ENCODE results near the gene RBM18. TPM values are rescaled to one million over a fixed set of nuclear protein-coding genes. Genes with fewer than 3 reads are reported as not detected.

RBM18 gene
- 24.0 and 24.5 TPM in 2 replicates for total RNA-seq

- intact Hi-C loops (cut with micrococcal nuclease): loop anchor here (1.0 to 10.0 kb wide), 6 partner anchors 52 to 640 kb away; partner anchors contain the start of genes MORN5, NDUFA8, PDCL and RC3H2
These were observed at the start of gene RBM18, which contains the start of gene MRRF for GRCh38 chr9:122264360-122265148. RBM18 (minus strand) TSS chr9:122264840; CDS start chr9:122261492, 3,348 bp downstream. MRRF (plus strand) TSS chr9:122264882; CDS start chr9:122270892, 6,010 bp downstream.

GRCh38 chr9:122314165-122314564, 49.5 kb upstream of the RBM18 start:
- intact Hi-C loops (cut with micrococcal nuclease): no loop called here

- intact Hi-C loops (cut with micrococcal nuclease): no loop called here
These were observed 45.2 kb upstream of the RBM18 start for GRCh38 chr9:122309861-122310260.

- intact Hi-C loops (cut with micrococcal nuclease): no loop called here
These were observed 43.3 kb upstream of the RBM18 start for GRCh38 chr9:122307925-122308324.

GRCh38 chr9:122307061-122307460, 42.4 kb upstream of the RBM18 start:
- intact Hi-C loops (cut with micrococcal nuclease): no loop called here

- intact Hi-C loops (cut with micrococcal nuclease): no loop called here
These were observed 37.8 kb upstream of the RBM18 start for GRCh38 chr9:122302237-122303093.

GRCh38 chr9:122297512-122297911, 32.9 kb upstream of the RBM18 start:
- intact Hi-C loops (cut with micrococcal nuclease): no loop called here

- intact Hi-C loops (cut with micrococcal nuclease): no loop called here
These were observed 29.9 kb upstream of the RBM18 start for GRCh38 chr9:122294531-122294930.

- intact Hi-C loops (cut with micrococcal nuclease): no loop called here
These were observed 26.8 kb upstream of the RBM18 start for GRCh38 chr9:122291458-122291857.

GRCh38 chr9:122287214-122287720, 22.6 kb upstream of the RBM18 start:
- intact Hi-C loops (cut with micrococcal nuclease): no loop called here

- intact Hi-C loops (cut with micrococcal nuclease): no loop called here
These were observed 22.1 kb upstream of the RBM18 start for GRCh38 chr9:122286764-122287163.

- intact Hi-C loops (cut with micrococcal nuclease): no loop called here
These were observed 16.7 kb upstream of the RBM18 start for GRCh38 chr9:122281368-122281767.

GRCh38 chr9:122277285-122277897, 12.8 kb upstream of the RBM18 start:
- intact Hi-C loops (cut with micrococcal nuclease): no loop called here

GRCh38 chr9:122276096-122276495, 11.5 kb upstream of the RBM18 start:
- intact Hi-C loops (cut with micrococcal nuclease): no loop called here

- intact Hi-C loops (cut with micrococcal nuclease): no loop called here
These were observed 9.4 kb upstream of the RBM18 start for GRCh38 chr9:122274055-122274454.

GRCh38 chr9:122268041-122268814, 3.6 kb upstream of the RBM18 start:
- intact Hi-C loops (cut with micrococcal nuclease): loop anchor here (5.0 to 10.0 kb wide), 2 partner anchors 79 to 637 kb away; partner anchors contain the start of gene RC3H2

- intact Hi-C loops (cut with micrococcal nuclease): loop anchor here (2.0 to 10.0 kb wide), 3 partner anchors 53 to 639 kb away; partner anchors contain the start of gene RC3H2
These were observed 692 bp upstream of the RBM18 start for GRCh38 chr9:122265149-122265915.

GRCh38 chr9:122263699-122264349, 816 bp downstream of the RBM18 start:
- intact Hi-C loops (cut with micrococcal nuclease): loop anchor here (1.0 to 10.0 kb wide), 5 partner anchors 51 to 641 kb away; partner anchors contain the start of genes MORN5, NDUFA8, PDCL and RC3H2

GRCh38 chr9:122262073-122262472, 2.6 kb downstream of the RBM18 start:
- intact Hi-C loops (cut with micrococcal nuclease): loop anchor here (10.0 kb wide), 1 partner anchor 643 kb away; the partner anchor contains the start of gene RC3H2
